Mammary epithelial cell (primary cell): ENCODE measurements around the gene RAD51B.

Experiments used
- CTCF ChIP-seq, 2 donors: IDR thresholded peaks in 1 of 2; conservative IDR thresholded peaks in 1 of 2; 2 replicates each; pipeline ENCODE4 v1.5.1; 2011 to 2012; ENCODE audit warnings: inconsistent platforms in 2 of 2, low read length in 2 of 2, mild to moderate bottlenecking in 2 of 2, control low read depth in 1 of 2, low read depth in 1 of 2; ENCODE audit not compliant: insufficient read depth in 1 of 2; ENCODE audit errors: extremely low read depth in 1 of 2
- EZH2 ChIP-seq: IDR thresholded peaks from 2 replicates; pipeline ENCODE4 v1.6.1; 2012; ENCODE audit warnings: low read length, inconsistent platforms, borderline replicate concordance

GRCh38 chr14:68111097-68111852 lies 291.7 kb downstream of the RAD51B start:
- TF ChIP-seq CTCF (conservative IDR thresholded peaks at IDR 0.05 in 1 of 2, IDR thresholded peaks at IDR 0.05 in 1 of 2; ENCODE audit: extremely low read depth in 1 of 2, insufficient read depth in 1 of 2, low read depth in 1 of 2, low read length in 2 of 2) (no peak), EZH2 (no peak)
